HFFc6 (cell line): ENCODE results near the gene SPINK6. TPM values are rescaled to one million over a fixed set of nuclear protein-coding genes. Genes with fewer than 3 reads are reported as not detected.

Source experiments
- DNase-seq: peaks from one replicate; pipeline ENCODE4 v3.0.0-alpha.2; 2018
- H3K27ac Mint-ChIP-seq: 2 replicates; pipeline ENCODE4 v1.8.0; 2020; ENCODE audit warnings: mild to moderate bottlenecking, mixed read lengths
- H3K27me3 Mint-ChIP-seq: 2 replicates; pipeline ENCODE4 v1.8.0; 2021; ENCODE audit warnings: mild to moderate bottlenecking, moderate library complexity, mixed read lengths; ENCODE audit not compliant: insufficient read depth
- H3K36me3 Mint-ChIP-seq: 2 replicates; pipeline ENCODE4 v1.8.0; 2021; ENCODE audit warnings: low read depth, mixed read lengths
- H3K4me1 Mint-ChIP-seq: 2 replicates; pipeline ENCODE4 v1.8.0; 2020; ENCODE audit warnings: low read depth, mixed read lengths
- H3K4me3 Mint-ChIP-seq: 2 replicates; pipeline ENCODE4 v1.8.0; 2020; ENCODE audit warnings: mild to moderate bottlenecking, moderate library complexity, mixed read lengths
- H3K9me3 Mint-ChIP-seq: 2 replicates; pipeline ENCODE4 v1.8.0; 2020; ENCODE audit warnings: mild to moderate bottlenecking, mixed read lengths
- total RNA-seq, 6 experiments: library from RNA; stranded (reverse); fragmentation: NEBNext Ultra II Directional; extraction: Animal tissue kit (Norgen Biotek cat#: 25700); gene quantifications; 2 replicates in 1 of 6; 3 replicates in 5 of 6; pipeline ENCODE4 v1.2.3, GENCODE V29; 2021
- TF ChIP-seq, protein P1 (sequence below): fragments of 200-600 bp; sonication (generic); IDR thresholded peaks from 2 replicates; pipeline ENCODE4 v1.5.0; 2021; ENCODE audit warnings: antibody characterized with exemption, mild to moderate bottlenecking

SPINK6 gene
- total RNA-seq, 6 experiments from 2014 or later = not detected

DNA sequence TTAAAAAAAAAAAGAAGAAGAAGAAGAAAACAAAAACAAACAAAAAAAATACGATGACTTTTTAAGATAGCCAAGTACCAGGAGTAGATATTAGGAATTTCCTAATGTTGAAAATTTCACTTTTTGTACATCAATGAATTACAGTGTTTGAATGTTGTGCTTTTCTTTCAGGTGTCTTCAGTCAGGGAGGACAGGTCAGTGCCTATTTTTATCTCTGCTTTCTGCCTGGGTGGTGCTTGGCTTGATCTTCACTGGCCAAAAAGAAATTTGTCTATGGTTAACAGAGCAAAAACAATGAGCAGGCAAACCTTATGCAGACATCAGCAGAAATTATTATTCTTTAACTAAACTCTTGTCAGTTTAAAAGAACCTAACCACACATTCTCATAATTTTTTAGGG lies 3.0 kb downstream of the SPINK6 start:
- DNase-seq = no peak
- Mint-ChIP-seq H3K4me3 (no peak overlapping the region), H3K27me3 (0 out of 2 replicates have a peak, but pooled peaks cover 2% of the 10 kb centered on the region), H3K36me3 (no peaks in the 10 kb centered on the region), H3K27ac (no peak overlapping the region), H3K9me3 (peaks cover 13% of the 10 kb centered on the region), H3K4me1 (no peaks in the 10 kb centered on the region)
- TF ChIP-seq, protein P1, sequence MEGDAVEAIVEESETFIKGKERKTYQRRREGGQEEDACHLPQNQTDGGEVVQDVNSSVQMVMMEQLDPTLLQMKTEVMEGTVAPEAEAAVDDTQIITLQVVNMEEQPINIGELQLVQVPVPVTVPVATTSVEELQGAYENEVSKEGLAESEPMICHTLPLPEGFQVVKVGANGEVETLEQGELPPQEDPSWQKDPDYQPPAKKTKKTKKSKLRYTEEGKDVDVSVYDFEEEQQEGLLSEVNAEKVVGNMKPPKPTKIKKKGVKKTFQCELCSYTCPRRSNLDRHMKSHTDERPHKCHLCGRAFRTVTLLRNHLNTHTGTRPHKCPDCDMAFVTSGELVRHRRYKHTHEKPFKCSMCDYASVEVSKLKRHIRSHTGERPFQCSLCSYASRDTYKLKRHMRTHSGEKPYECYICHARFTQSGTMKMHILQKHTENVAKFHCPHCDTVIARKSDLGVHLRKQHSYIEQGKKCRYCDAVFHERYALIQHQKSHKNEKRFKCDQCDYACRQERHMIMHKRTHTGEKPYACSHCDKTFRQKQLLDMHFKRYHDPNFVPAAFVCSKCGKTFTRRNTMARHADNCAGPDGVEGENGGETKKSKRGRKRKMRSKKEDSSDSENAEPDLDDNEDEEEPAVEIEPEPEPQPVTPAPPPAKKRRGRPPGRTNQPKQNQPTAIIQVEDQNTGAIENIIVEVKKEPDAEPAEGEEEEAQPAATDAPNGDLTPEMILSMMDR = no peak

- DNase-seq = no peak
- Mint-ChIP-seq H3K9me3 (peaks cover 13% of the 10 kb centered on the region), H3K27ac (no peak overlapping the region), H3K36me3 (no peaks in the 10 kb centered on the region), H3K4me1 (no peaks in the 10 kb centered on the region), H3K4me3 (no peak overlapping the region), H3K27me3 (0 out of 2 replicates have a peak, but pooled peaks cover 2% of the 10 kb centered on the region)
- TF ChIP-seq, protein P1 = no peak
Observed at GRCh38 chr5:148206620-148207019, 3.8 kb downstream of the SPINK6 start.

DNA sequence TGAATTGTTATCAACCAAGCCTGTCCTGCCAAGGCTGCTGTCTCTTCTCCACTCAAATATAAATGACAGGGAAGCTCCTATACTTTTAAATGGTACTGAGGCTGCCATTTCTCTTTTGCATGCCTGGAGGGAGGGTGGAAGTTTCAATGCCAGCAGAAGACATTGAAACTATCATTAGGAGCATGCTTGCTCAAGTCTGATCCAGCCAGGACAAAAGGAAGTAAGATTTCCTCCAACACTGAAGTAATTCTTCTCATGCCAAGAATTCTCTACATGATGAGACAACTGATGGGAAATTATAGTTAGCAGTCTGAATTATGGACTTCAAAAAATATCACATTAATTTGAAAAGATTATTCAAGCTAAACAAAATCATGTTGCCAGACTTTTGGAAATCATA lies 5.4 kb downstream of the SPINK6 start:
- Mint-ChIP-seq H3K27me3 (0 out of 2 replicates have a peak, but pooled peaks cover 2% of the 10 kb centered on the region), H3K4me1 (no peaks in the 10 kb centered on the region), H3K9me3 (peaks cover 13% of the 10 kb centered on the region), H3K36me3 (no peaks in the 10 kb centered on the region), H3K27ac (no peak overlapping the region), H3K4me3 (no peak overlapping the region)
- TF ChIP-seq, protein P1 = no peak
- DNase-seq = no peak

DNA sequence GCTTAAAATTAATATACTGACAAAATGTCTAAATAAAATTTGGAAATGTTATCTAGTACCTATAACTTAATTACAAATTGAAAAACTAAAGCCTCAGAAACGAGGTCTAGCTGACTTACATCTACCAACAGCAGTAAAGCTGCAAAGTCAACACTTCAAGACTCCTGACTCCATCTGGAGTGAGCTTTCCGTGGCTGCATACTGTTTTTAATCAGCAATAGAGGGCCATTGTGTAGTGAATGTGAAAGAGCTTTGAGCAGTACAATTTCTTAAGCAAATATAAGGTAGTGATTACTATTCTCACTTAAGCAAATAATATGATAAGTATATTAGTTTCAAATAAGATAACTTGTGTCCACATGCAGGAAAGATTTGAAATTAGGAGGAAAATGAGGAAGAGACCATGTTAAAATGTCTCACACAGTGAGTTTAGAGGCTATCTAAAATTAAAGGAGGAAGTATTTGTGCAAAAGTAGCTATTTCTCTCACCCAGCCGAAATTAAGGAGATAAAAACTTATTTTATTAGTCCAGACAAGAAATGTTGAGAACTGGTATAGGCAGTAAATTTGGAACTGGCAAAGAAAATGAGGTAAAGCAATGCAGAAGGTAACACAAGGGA lies 6.4 kb downstream of the SPINK6 start:
- no peak overlapping the region for H3K4me3 Mint-ChIP-seq
- TF ChIP-seq, protein P1 = no peak
- H3K9me3 Mint-ChIP-seq = peaks cover 13% of the 10 kb centered on the region
- H3K27me3 Mint-ChIP-seq = 0 out of 2 replicates have a peak, but pooled peaks cover 2% of the 10 kb centered on the region
- no peak for DNase-seq
- H3K27ac Mint-ChIP-seq = no peak overlapping the region
- no peaks in the 10 kb centered on the region for H3K36me3 Mint-ChIP-seq
- no peaks in the 10 kb centered on the region for H3K4me1 Mint-ChIP-seq

GRCh38 chr5:148214665-148215185 lies 11.9 kb downstream of the SPINK6 start:
- no peak overlapping the region for H3K27ac Mint-ChIP-seq
- H3K4me1 Mint-ChIP-seq = no peaks in the 10 kb centered on the region
- TF ChIP-seq, protein P1 = no peak
- no peaks in the 10 kb centered on the region for H3K27me3 Mint-ChIP-seq
- DNase-seq = no peak
- peaks cover 16% of the 10 kb centered on the region for H3K9me3 Mint-ChIP-seq
- no peak overlapping the region for H3K4me3 Mint-ChIP-seq
- H3K36me3 Mint-ChIP-seq = no peaks in the 10 kb centered on the region
